Measurements from ENCODE around the gene TMC3.

TMC3 gene

GRCh38 chr15:81281766-81282605 lies 92.0 kb downstream of the TMC3 start:
- TF ChIP-seq POLR2A (IDR thresholded peaks at IDR 0.05; ENCODE audit: low read depth, low read length) (no peak), TAF1 (IDR thresholded peaks at IDR 0.05; ENCODE audit: low read depth, low read length) (no peak), PAX5 (IDR thresholded peaks at IDR 0.05; ENCODE audit: insufficient read depth, low read length, severe bottlenecking) (no peak), POU2F2 (IDR thresholded peaks at IDR 0.05; ENCODE audit: low read depth, low read length) (no peak), POLR2AphosphoS5 (IDR thresholded peaks at IDR 0.05; ENCODE audit: low read depth, low read length) (no peak), SPI1 (IDR thresholded peaks at IDR 0.05; ENCODE audit: low read depth, low read length) (no peak)
- FAIRE-seq (peak; percentile 5), DNase-seq (ENCODE audit: insufficient read length, low spot score) (no peak)

GRCh38 chr15:81281456-81281735 lies 92.6 kb downstream of the TMC3 start:
- no peak for TF ChIP-seq TAF1 (IDR thresholded peaks at IDR 0.05; ENCODE audit: low read depth, low read length)
- no peak for TF ChIP-seq PAX5 (IDR thresholded peaks at IDR 0.05; ENCODE audit: insufficient read depth, low read length, severe bottlenecking)
- TF ChIP-seq SPI1 (IDR thresholded peaks at IDR 0.05; ENCODE audit: low read depth, low read length) = no peak
- TF ChIP-seq POLR2A (IDR thresholded peaks at IDR 0.05; ENCODE audit: low read depth, low read length) = no peak
- no peak for TF ChIP-seq POU2F2 (IDR thresholded peaks at IDR 0.05; ENCODE audit: low read depth, low read length)
- TF ChIP-seq POLR2AphosphoS5 (IDR thresholded peaks at IDR 0.05; ENCODE audit: low read depth, low read length) = no peak
- no peak for DNase-seq (ENCODE audit: insufficient read length, low spot score)
- FAIRE-seq = no peak
